ENCODE results near the gene BABAM2.

Gene BABAM2

GRCh38 chr2:28083476-28083875 is 192.9 kb downstream of the BABAM2 start:
- Histone ChIP-seq H3K4me3 (ENCODE audit: low read depth, low read length) (no peak overlapping the region), H3K4me2 (ENCODE audit: low read length) (no peak overlapping the region), H3K9me3 (ENCODE audit: control insufficient read depth, low read length) (no peaks in the 10 kb centered on the region), H3K4me1 (peaks cover 4% of the 10 kb centered on the region), H3K36me3 (ENCODE audit: control insufficient read depth, insufficient read depth, low read length) (no peaks in the 10 kb centered on the region), H3K27me3 (ENCODE audit: control insufficient read depth, insufficient read depth, low read length) (no peaks in the 10 kb centered on the region), H3K9ac (no peak overlapping the region), H3K27ac (no peak overlapping the region), H3K79me2 (peaks cover 2% of the 10 kb centered on the region), H2AFZ (no peak overlapping the region)
- TF ChIP-seq CTCF (IDR thresholded peaks at IDR 0.05) = no peak

- Histone ChIP-seq H3K4me1 (peaks cover 4% of the 10 kb centered on the region), H3K27ac (no peak overlapping the region), H3K9me3 (ENCODE audit: control insufficient read depth, low read length) (no peaks in the 10 kb centered on the region), H2AFZ (no peak overlapping the region), H3K36me3 (ENCODE audit: control insufficient read depth, insufficient read depth, low read length) (no peaks in the 10 kb centered on the region), H3K4me2 (ENCODE audit: low read length) (no peak overlapping the region), H3K27me3 (ENCODE audit: control insufficient read depth, insufficient read depth, low read length) (no peaks in the 10 kb centered on the region), H3K9ac (no peak overlapping the region), H3K79me2 (peaks cover 2% of the 10 kb centered on the region), H3K4me3 (ENCODE audit: low read depth, low read length) (no peak overlapping the region)
- no peak for TF ChIP-seq CTCF (IDR thresholded peaks at IDR 0.05)
These were observed 194.0 kb downstream of the BABAM2 start for GRCh38 chr2:28084564-28084963.

- H3K4me1 ChIP-seq = peaks cover 3% of the 10 kb centered on the region
- no peaks in the 10 kb centered on the region for H3K9me3 ChIP-seq (ENCODE audit: control insufficient read depth, low read length)
- no peak overlapping the region for H2AFZ ChIP-seq
- no peaks in the 10 kb centered on the region for H3K27me3 ChIP-seq (ENCODE audit: control insufficient read depth, insufficient read depth, low read length)
- H3K79me2 ChIP-seq = peaks cover 2% of the 10 kb centered on the region
- H3K9ac ChIP-seq = no peak overlapping the region
- H3K4me3 ChIP-seq (ENCODE audit: low read depth, low read length) = no peak overlapping the region
- TF ChIP-seq CTCF (IDR thresholded peaks at IDR 0.05) = no peak
- no peaks in the 10 kb centered on the region for H3K36me3 ChIP-seq (ENCODE audit: control insufficient read depth, insufficient read depth, low read length)
- no peak overlapping the region for H3K27ac ChIP-seq
- no peak overlapping the region for H3K4me2 ChIP-seq (ENCODE audit: low read length)
These were observed 194.7 kb downstream of the BABAM2 start for GRCh38 chr2:28085201-28085600.

GRCh38 chr2:28086611-28087010 is 196.1 kb downstream of the BABAM2 start:
- Histone ChIP-seq H3K4me1 (no peaks in the 10 kb centered on the region), H2AFZ (no peak overlapping the region), H3K27ac (no peak overlapping the region), H3K36me3 (ENCODE audit: control insufficient read depth, insufficient read depth, low read length) (no peaks in the 10 kb centered on the region), H3K27me3 (ENCODE audit: control insufficient read depth, insufficient read depth, low read length) (no peaks in the 10 kb centered on the region), H3K79me2 (peaks cover 2% of the 10 kb centered on the region), H3K9ac (no peak overlapping the region), H3K9me3 (ENCODE audit: control insufficient read depth, low read length) (no peaks in the 10 kb centered on the region), H3K4me2 (ENCODE audit: low read length) (no peak overlapping the region), H3K4me3 (ENCODE audit: low read depth, low read length) (no peak overlapping the region)
- TF ChIP-seq CTCF (IDR thresholded peaks at IDR 0.05) = no peak

- Histone ChIP-seq H3K4me1 (no peaks in the 10 kb centered on the region), H3K9ac (no peak overlapping the region), H3K36me3 (ENCODE audit: control insufficient read depth, insufficient read depth, low read length) (no peaks in the 10 kb centered on the region), H3K9me3 (ENCODE audit: control insufficient read depth, low read length) (no peaks in the 10 kb centered on the region), H3K27me3 (ENCODE audit: control insufficient read depth, insufficient read depth, low read length) (no peaks in the 10 kb centered on the region), H3K79me2 (peaks cover 2% of the 10 kb centered on the region), H3K4me2 (ENCODE audit: low read length) (no peak overlapping the region), H3K4me3 (ENCODE audit: low read depth, low read length) (no peak overlapping the region), H3K27ac (no peak overlapping the region), H2AFZ (no peak overlapping the region)
- no peak for TF ChIP-seq CTCF (IDR thresholded peaks at IDR 0.05)
These were observed 198.4 kb downstream of the BABAM2 start for GRCh38 chr2:28088970-28089369.

All from parathyroid adenoma (tissue), 2 donors.